SK-N-DZ (cell line): ENCODE measurements around the gene ZNF655.
"Not testable (repeated sequence)": the region's sequence is repeated elsewhere in the genome, so short reads cannot be mapped to it uniquely, and the experiment has no call there.

Source experiments
- DNase-seq: peaks from one replicate; pipeline ENCODE4 v3.0.0-alpha.2; 2015; ENCODE audit warnings: low spot score

ZNF655 gene

DNA sequence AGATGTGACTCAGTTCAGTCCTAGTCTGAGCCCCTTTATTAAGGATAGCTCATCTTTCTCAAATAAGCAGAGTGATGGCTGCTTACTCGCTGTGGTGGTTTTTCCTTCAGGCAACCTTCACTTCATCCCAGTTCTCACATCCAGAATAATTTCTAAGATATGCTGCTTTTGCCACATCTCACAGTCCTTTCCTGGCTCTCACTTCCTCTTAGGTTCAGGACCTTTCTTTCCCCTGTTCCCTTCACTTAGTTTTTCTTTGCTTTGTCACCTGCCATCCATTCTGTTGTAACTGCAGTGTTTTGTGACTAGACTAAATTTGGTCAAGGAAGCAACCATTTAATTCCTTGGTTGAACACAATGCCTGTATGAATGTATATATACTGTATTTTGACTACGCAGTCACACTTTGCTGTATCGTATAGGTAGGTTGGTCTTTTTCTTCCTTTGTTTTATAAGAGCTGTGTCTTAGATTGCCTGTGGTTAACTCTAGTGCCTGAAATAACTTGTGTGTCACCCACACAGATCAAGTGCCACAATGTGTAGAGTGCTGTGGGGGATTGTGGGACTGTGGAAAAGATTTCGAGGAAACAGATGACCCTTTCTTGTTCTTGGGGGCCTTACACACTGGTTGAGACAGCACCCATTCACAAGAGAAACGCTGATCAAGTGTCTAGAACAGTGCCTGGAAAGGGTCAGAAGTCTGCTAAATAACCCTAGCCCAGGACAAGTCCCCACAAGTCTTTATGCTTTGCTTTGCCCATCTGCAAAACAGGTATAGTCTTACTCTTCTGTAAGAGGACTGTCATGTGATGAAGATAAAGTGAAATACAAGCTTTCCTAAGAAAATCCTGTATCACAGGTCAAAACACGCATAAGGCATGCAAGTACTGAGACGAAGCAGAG, 2.6 kb downstream of the ZNF655 start:
- no peak for DNase-seq

DNA sequence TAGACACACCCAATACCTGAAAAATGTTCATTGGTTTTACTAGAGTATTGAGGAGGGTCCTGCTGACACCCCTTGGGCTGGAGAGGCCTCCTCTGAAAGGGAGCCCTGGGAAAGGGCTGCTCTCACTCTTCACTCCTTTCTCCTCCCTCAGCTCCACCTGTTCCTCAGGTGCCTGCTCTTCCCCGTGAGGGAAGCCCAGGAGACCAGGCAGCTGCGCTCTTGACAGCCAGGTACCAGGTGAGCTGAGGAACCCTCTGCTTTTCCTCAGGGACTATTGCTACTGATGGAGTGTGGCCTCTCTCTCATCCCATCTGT, 3.3 kb downstream of the ZNF655 start:
- DNase-seq = no peak

DNA sequence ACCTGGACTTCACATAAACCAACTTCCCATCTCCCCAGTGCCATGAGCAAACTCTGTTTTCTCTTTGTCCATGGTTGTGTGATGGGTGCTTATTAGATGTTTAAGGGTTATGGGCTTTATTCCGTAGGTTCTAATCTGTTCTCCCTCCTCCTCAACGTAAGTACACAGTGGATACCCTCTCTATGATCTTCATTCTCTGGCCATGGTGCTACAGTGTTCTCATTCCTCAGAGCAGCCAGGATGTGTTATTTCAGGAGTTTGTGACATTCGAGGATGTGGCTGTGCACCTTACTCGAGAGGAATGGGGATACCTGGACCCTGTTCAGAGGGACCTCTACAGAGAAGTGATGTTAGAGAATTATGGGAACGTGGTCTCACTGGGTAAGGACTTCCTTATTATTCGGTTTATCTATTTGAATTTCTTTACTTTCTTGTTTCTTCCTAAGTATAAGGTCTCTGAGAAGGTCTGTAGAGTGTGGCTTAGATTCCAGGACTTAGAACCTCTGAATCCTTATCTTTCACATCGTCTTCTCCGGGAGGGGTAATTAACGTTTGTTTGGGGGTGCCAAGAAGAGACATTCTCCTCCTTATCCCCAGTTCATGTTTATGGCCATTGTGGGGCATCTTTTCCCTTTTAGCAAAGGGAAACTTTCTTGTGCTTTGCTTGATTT, 3.8 kb downstream of the ZNF655 start:
- no peak for DNase-seq

DNA sequence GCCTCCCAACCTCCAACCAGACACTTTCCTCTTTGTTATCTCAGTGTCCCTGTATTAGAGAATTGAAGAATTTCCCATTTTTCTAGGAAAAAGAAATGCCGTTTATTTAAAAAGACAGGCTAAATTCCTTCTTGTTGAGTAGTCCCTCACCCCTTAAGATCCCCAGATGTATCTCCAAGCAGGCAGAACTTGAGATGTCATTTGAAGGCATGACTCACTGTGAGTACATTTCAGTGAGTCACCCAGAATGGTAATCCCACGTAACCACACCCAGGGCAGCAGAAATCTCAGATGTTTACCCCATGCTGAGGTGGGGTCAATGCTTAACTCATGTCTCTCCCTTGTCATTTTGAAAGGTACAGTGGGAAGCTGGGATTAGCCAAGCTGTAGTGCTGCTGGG, 4.4 kb downstream of the ZNF655 start:
- DNase-seq = no peak

DNA sequence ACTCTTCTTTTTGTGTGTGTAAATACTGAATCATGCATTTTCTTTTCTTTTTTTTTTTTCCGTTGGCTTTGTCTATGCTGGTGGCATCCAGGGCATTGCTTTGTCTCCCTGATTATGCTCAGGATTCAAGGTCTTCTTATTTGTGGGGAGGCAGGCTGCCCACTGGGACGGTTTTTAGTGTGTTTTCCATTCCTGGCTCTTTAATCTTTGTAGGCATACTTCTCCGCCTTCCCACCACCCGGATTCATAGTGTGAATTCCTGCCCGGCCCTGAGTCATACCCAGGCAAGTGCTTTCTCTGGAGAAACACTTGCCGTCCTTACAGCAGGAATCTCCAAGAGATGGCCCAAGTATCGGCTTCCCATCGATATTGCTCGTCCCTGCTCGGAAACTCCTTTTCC, 5.2 kb downstream of the ZNF655 start:
- DNase-seq = no peak

DNA sequence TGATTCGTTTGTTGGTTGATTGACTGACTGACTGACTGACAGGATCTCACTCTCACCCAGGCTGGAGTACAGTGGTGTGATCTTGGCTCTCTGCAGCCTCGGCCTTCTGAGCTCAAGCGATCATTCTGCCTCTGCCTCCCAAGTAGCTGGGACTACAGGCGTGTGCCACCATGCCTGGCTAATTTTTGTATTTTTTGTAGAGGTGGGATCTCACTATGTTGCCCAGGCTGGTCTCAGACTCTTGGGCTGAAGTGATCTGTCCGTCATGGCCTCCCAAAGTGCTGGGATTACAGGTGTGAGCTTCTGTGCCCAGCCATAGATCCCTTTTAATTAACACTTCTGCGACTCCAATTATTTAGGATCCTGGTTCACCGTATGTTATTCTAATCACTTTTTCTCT, 10.3 kb downstream of the ZNF655 start:
- not testable (repeated sequence) for DNase-seq

DNA sequence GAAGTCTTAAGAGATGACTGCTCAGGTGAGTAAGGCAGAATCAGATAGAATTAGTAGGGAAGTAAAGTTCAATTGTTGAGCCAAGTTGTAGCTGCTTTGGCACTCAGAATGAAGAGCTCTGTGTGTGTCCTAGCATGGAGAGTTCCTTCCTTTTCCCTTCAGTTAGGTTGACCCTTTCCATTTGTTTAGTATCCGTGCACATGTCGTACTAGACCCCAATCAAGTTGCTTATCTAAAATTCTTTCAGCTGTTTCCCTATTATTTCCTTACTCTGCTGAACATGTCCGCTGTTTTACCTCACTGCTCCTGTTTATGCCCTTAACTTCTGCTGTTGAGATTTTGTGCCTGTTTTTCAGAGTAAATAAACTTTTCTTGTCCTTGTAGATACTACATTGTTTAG, 13.3 kb downstream of the ZNF655 start:
- DNase-seq = no peak

DNA sequence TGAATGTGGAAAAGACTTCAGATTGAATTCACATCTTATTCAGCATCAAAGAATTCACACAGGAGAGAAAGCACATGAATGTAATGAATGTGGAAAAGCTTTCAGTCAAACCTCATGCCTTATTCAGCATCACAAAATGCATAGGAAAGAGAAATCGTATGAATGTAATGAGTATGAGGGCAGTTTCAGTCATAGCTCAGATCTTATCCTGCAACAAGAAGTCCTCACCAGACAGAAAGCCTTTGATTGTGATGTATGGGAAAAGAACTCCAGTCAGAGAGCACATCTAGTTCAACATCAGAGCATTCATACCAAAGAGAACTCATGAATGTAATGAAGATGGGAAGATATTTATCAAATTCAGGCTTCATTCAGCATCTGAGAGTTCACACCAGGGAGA, 14.8 kb downstream of the ZNF655 start:
- DNase-seq = no peak

DNA sequence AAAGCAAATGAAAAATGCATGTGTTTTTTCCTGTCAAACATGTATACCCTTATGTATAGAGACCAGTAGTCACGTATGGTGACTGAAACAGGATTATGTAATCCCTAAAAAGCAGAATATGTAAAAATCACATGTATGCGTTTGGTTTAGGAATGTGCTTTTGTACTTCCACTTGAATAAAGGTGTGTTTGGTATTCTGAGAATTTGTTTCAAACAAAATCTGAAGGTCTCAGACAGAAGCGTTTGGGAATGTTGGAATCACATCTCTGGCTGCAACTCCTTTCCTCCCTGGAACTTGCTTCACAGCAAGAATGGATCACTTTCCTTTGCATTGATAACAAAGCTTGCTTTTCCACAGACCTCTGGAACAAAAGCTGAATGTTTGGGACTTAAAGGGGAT, 17.8 kb downstream of the ZNF655 start:
- no peak for DNase-seq

DNA sequence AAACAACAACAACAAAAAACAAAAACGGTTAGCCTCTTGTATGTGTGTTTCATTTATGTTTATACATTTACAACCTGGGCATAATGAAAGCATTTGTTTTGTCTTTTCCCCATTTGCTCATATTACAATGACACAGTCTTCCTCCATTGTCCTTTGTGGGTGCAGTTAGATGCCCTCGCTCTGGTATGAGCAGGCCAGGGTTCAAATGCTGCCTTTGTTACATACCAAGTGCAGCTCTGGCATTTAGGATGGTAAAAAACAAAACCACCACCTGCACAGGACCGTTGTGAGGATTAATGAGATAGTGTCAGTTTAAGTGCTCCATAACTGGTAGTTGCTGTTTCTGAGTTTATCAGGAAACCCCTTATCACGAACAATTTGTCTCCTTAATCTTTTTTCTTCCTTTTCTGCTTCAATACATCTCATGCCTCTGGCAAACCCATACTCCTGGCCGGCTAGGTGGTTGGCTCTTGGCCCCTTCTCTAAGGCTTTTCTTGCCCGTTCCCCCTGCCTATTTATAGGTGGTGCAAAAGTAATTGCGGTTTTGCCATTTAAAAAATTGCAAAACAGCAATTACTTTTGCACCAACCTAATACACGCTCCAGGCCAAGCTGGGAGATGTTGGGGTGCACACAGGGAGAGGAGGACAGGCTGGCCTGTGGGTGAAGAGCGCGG, 21.0 kb downstream of the ZNF655 start:
- DNase-seq = no peak

DNA sequence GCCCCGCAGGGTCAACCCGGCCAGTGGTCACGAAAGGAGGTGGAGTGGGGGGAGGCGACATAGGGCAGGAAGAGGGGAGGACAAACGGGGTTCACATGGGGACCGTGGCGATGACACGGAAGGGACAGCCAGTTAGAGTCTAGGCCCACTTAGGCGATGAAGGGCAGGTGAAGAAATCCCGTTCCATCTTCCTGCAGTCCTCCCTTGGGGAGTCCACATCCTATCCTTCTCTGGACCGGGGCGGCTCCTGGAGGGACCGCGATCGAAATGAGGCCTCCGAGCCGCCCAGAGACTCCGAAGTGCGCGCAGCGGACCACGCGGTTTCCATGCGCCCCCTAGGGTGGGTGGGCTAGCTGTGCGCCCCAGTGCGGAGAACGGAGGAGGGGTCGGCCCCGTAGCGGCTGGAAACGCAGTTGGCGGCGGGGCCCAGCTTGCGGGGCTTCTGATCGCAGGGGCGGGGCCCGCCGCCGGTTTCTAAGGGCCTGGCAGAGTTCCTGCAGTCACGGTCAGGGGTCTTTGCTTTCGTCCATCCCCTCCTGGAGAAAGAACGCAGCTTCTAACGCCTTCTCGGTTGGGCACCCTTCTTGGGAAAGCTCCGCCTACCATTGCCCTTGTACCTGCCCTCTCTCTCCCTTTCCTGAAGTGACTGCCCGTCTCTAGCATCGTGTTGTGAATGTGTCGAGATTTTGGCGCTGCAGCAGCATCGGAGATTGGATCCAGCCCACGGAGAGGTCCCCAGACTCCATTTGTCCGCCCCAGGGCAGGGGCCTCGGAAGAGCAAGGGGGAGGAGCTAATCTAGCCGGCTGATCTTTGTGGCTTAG, 21.7 kb downstream of the ZNF655 start:
- peak; percentile 88 for DNase-seq

DNA sequence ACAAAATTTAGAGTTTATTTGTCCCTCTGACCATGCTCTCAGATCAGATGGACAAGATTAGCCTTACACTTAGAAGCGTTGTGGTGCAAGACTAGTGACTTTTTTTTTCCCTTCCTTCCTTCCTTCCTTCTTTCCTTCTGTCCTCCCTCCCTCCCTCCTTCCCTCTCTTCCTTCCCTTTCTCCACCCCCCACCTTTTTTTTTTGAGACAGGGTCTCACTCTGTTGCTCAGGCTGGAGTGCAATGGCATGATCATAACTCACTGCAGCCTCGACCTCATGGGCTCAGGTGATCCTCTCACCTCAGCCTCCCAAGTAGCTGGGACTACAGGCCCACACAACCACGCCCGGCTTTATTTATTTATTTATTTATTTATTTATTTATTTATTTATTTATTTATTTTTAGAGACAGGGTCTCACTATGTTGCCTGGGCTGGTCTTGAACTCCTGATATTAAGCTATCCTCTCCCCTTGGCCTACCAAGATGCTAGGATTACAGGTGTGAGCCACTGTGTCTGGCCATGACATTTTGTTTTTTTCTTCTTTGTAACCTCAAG, 22.4 kb downstream of the ZNF655 start:
- DNase-seq = not testable (repeated sequence)

DNA sequence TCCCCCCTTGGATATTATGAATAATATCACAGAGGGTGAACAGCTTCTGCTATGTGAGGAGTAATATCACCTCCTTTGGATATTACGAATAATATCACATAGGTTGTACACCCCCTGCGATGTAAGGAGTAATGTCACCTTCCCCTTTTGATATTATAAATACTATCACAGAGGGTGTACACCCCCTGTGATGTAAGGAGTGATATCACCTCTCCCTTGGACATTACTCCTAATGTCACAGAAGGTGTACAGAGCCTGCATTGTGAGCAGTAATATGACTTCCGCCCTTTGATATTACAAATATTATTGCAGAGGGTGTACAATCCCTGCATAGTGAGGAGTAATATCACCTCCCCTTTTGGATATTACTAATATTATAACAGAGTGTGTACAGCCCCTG, 30.4 kb downstream of the ZNF655 start:
- no peak for DNase-seq

DNA sequence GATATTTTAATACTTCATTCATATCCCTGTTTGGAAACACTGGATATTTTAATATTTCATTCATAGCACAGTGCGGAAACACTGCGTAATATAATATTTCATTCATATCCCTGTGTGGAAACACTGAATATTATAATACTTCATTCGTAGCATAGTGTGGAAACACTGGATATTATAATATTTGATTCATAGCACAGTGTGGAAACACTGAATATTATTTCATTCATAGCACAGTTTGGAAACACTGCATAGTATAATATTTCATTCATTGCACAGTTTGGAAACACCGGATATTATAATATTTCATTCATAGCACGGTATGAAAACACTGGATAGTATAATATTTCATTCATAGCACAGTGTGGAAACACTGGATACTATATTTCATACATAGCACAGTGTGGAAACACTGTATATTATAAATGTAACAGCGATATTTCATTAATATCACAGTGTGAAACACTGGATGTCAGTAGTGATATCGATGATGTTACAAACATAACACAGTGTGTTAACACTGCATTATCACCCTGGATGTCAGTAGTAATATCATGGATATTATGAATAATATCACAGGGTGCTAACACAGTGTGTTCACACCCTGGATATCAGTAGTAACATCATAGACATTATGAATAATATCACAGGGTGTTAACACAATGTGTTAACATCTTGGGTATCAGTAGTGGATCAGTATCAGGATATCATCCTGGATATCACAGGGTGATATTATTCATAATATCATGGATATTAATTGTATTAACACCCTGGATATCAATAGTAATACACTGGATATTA, 36.7 kb downstream of the ZNF655 start:
- DNase-seq = no peak

DNA sequence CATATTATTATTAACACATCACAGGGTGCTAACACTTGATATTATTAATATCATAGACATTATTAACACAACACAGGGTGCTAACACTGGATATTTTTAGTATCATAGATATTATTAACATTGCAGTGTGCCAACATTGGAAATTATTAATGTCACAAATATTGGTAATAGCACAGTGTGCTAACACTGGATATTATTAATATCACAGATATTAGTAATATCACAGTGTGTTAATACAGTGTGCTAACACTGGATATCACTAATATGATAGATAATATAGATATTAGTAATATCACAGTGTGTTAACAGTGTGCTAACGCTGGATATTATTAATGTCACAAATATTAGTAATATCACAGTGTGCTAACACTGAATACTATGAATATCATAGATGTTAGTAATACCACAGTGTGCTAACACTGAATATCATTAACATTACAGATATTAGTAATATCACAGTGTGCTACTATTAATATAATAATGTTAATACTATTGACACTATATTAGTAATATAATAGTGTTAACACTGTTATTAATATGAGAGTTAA, 38.0 kb downstream of the ZNF655 start:
- DNase-seq = no peak

DNA sequence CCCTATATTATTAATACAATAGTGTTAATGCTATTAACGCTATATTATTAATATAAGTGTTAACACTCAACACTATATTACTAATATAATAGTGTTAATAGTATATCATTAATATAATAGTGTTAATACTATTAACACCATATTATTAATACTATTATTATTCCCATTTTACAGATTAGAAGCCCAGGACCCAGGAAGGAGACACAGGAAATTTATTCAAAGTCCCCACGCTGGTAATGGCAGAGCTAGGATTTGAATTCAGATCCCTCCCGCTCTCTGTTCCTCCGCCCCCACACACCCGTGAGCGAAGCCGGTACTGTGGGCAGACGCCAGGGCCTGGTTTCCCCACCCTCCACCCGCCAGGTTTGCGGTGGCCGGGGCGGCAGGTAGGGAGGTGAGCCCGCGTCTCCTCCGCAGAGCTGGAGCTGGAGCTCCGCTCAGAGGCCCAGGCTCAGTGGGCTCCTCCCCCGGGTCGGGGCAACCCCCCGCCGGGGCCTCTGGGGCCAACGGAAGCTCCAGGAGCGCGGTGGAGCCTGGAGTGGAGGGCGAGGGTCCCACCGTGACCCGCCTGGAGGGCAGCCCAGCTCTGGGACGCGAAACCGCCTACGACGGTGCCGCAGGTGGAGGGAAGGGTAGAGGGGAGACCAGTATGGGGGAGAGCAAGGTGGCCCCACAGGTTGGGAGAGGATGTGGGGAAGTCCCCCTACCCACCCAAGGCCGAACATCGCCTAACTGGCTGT, 39.5 kb downstream of the ZNF655 start, which contains the start of gene TMEM225B:
TSS of gene TMEM225B (plus strand) at position 506 of the 740 bp plus-strand sequence. CDS start 6,122 bp downstream, outside the sequence.
- DNase-seq = no peak

DNA sequence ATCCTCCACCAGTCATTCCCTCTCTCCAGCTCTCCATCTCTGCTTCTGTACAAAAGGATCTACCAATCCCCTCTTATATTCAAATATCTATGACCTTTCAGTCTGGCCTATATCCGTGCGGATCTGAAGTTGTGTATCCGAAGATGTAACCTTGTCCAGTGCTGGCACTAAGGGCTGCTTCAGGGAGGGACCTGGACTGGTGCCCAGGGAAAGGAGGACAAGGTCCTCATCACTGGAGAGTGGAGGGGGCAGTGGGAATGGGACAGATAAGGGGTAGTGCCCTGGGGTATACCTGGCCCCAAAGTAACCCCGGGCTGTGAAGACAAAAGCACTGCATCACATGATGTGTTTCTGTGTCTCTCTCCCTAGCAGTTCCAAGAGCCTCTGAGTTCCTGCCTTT, 41.4 kb downstream of the ZNF655 start:
- DNase-seq = no peak

DNA sequence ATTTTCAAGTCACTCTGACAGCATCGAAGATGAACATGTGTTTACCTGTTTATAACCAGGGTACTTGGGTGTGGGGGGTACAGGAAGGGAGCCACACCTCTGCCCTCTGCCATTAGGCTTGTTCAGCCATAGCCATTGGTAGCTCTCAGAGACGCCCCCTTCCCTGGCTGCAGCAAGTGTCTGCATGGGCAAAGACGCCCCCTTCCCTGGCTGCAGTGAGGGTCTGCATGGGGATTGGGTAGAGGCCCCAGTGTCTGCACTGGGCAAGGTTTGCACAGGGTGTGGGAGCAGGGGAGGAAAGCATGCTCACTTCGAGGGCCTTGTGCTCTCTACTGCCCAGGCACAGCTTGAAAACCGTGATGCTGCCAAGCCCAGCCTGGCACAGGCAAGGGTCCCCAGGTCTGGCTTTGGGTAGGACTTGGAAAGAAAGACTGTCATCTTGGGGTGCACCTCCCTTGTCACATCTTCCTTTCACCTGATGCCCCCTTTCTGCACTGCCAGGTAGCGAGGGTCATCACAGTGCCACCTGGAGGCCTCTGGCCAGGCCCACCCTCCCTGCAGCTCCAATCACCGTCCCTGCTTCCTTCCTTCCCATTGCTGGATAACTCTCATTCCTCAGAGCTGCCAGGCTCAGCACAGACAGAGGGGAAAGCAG, 43.3 kb downstream of the ZNF655 start:
- no peak for DNase-seq

DNA sequence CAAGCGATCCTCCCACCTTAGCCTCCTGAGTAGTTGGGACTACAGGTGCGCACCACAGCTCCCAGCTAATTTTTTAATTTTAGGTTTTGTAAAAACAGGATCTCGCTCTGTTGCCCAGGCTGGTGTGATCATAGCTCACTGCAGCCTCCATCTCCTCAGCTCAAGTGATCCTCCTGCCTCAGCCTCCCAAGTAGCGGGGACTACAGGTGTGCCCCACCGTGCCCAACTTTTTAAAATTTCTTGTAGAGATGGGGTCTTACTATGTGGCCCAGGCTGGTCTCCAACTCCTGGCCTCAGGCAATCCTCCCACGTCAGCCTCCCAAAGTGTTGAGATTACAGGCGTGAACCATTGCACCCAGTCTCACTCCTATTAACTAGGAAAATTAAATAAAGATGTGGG, 47.1 kb downstream of the ZNF655 start:
- DNase-seq = no peak
